GM18520 (cell line): Measurements from ENCODE around the gene CCNB3.

ENCODE experiments used
- ATAC-seq: cut with Tn5 transposase; IDR thresholded peaks from one replicate; pipeline ENCODE4 v1.9.1; 2021; ENCODE audit not compliant: unreplicated experiment

The CCNB3 gene

GRCh38 chrX:50333308-50333707 is 128.7 kb downstream of the CCNB3 start:
- ATAC-seq = no peak

GRCh38 chrX:50343917-50344316 is 139.4 kb downstream of the CCNB3 start:
- ATAC-seq = no peak

- ATAC-seq = no peak
These were observed 168.4 kb downstream of the CCNB3 start for GRCh38 chrX:50372966-50373365.

- no peak for ATAC-seq
These were observed 171.1 kb downstream of the CCNB3 start for GRCh38 chrX:50375481-50376267.

- ATAC-seq = no peak
These were observed 177.3 kb downstream of the CCNB3 start for GRCh38 chrX:50381729-50382415.

GRCh38 chrX:50386520-50386919 is 182.0 kb downstream of the CCNB3 start:
- ATAC-seq = no peak

GRCh38 chrX:50393902-50394301 is 189.3 kb downstream of the CCNB3 start:
- no peak for ATAC-seq
